Thyroid gland (tissue), 4 donors: ENCODE measurements around the gene MYH10. TPM values are rescaled to one million over a fixed set of nuclear protein-coding genes. Genes with fewer than 3 reads are reported as not detected.

ENCODE experiments used
- DNase-seq, 2 donors: peaks; one replicate each; pipeline ENCODE4 v3.0.0-alpha.2; 2019
- H3K27ac ChIP-seq, 3 donors: fragments of 200-600 bp; sonication (generic); 1 replicate in 2 of 3; 2 replicates in 1 of 3; pipeline ENCODE4 v1.5.1; 2016 to 2019; ENCODE audit warnings: mild to moderate bottlenecking in 1 of 3, moderate library complexity in 1 of 3
- H3K27me3 ChIP-seq: fragments of 200-600 bp; sonication (generic); one replicate; pipeline ENCODE4 v1.5.1; 2019
- H3K36me3 ChIP-seq, 2 donors: fragments of 200-600 bp; sonication (generic); one replicate each; pipeline ENCODE4 v1.5.1; 2016 to 2019
- H3K4me1 ChIP-seq, 2 donors: fragments of 200-600 bp; sonication (generic); one replicate each; pipeline ENCODE4 v1.5.1; 2017 to 2019
- H3K4me3 ChIP-seq, 3 donors: fragments of 200-600 bp; sonication (generic); replicated peaks in 1 of 3; 1 replicate in 2 of 3; 2 replicates in 1 of 3; pipeline ENCODE4 v1.5.1; 2016; ENCODE audit warnings: mild to moderate bottlenecking in 1 of 3
- H3K9me3 ChIP-seq: fragments of 200-600 bp; sonication (generic); one replicate; pipeline ENCODE4 v1.5.1; 2017
- CTCF ChIP-seq, 6 experiments: fragments of 200-600 bp in 3 of 6; fragments of 450-650 bp in 3 of 6; sonication (generic) in 3 of 6; IDR thresholded peaks; one replicate each; pipeline ENCODE4 v1.5.1; 2016 to 2019; ENCODE audit warnings: antibody characterized with exemption in 6 of 6, mild to moderate bottlenecking in 2 of 6, inconsistent platforms in 1 of 6, moderate library complexity in 1 of 6
- POLR2A ChIP-seq, 2 donors: fragments of 450-650 bp; IDR thresholded peaks; one replicate each; pipeline ENCODE4 v1.6.1; 2017; ENCODE audit warnings: antibody characterized with exemption in 2 of 2, mild to moderate bottlenecking in 2 of 2, moderate library complexity in 1 of 2
- WGBS, 2 donors: methylation state at CpG; one replicate each; pipeline ENCODE4 v1.1.5; 2017; 5-methylcytosine and 5-hydroxymethylcytosine counted together
- intact Hi-C: fragments of 100-400 bp; cut with DNase I; formaldehyde crosslinking; loops from one replicate; pipeline ENCODE4 v1.15.1; 2023
- total RNA-seq, 4 donors: library from RNA; depleted of rRNA; stranded (reverse); fragments of >200 nt; gene quantifications; one replicate each; pipeline ENCODE4 v1.2.3, GENCODE V29; 2016

Gene MYH10
- total RNA-seq, 4 donors from 2014 or later = 40.8 to 72.2 (median 44.2) TPM

- H3K36me3 ChIP-seq = no peaks in the 10 kb centered on the region
- H3K4me3 ChIP-seq = no peak overlapping the region
- H3K9me3 ChIP-seq = no peaks in the 10 kb centered on the region
- no peaks in the 10 kb centered on the region for H3K4me1 ChIP-seq
- no peaks in the 10 kb centered on the region for H3K27me3 ChIP-seq
- H3K27ac ChIP-seq = no peak overlapping the region
- DNase-seq = no peak
- TF ChIP-seq POLR2A (IDR thresholded peaks at IDR 0.05) = no peak
- TF ChIP-seq CTCF (IDR thresholded peaks at IDR 0.05) = no peak
- 75 to 79% methylated on average over 8 of the region's 8 CpGs for WGBS, 2 donors
- intact Hi-C loops = no loop called here
Observed at GRCh38 chr17:8588877-8589554, 41.5 kb downstream of the MYH10 start.

GRCh38 chr17:8586766-8587165, 43.8 kb downstream of the MYH10 start:
- intact Hi-C loops = no loop called here
- Histone ChIP-seq H3K27me3 (no peaks in the 10 kb centered on the region), H3K4me3 (no peak overlapping the region), H3K27ac (no peak overlapping the region), H3K9me3 (no peaks in the 10 kb centered on the region), H3K4me1 (no peaks in the 10 kb centered on the region), H3K36me3 (no peaks in the 10 kb centered on the region)
- TF ChIP-seq CTCF (IDR thresholded peaks at IDR 0.05) (no peak), POLR2A (IDR thresholded peaks at IDR 0.05) (no peak)
- WGBS, 2 donors = 76 to 82% methylated on average over 4 of the region's 4 CpGs
- DNase-seq = no peak

- no peaks in the 10 kb centered on the region for H3K36me3 ChIP-seq
- no peak overlapping the region for H3K4me3 ChIP-seq
- no peaks in the 10 kb centered on the region for H3K4me1 ChIP-seq
- 93 to 100% methylated on average over 1 of the region's 1 CpG for WGBS, 2 donors
- no peaks in the 10 kb centered on the region for H3K9me3 ChIP-seq
- no peak for DNase-seq
- intact Hi-C loops = no loop called here
- TF ChIP-seq POLR2A (IDR thresholded peaks at IDR 0.05) (no peak), CTCF (IDR thresholded peaks at IDR 0.05) (no peak)
- H3K27ac ChIP-seq = no peak overlapping the region
- no peaks in the 10 kb centered on the region for H3K27me3 ChIP-seq
Observed at GRCh38 chr17:8585911-8586310, 44.6 kb downstream of the MYH10 start.

- no peaks in the 10 kb centered on the region for H3K36me3 ChIP-seq
- TF ChIP-seq CTCF (IDR thresholded peaks at IDR 0.05) (no peak), POLR2A (IDR thresholded peaks at IDR 0.05) (no peak)
- no peaks in the 10 kb centered on the region for H3K4me1 ChIP-seq
- no peak overlapping the region for H3K4me3 ChIP-seq
- no peaks in the 10 kb centered on the region for H3K9me3 ChIP-seq
- H3K27ac ChIP-seq = no peak overlapping the region
- 86 to 96% methylated on average over 2 of the region's 2 CpGs for WGBS, 2 donors
- no peak for DNase-seq
- no peaks in the 10 kb centered on the region for H3K27me3 ChIP-seq
- intact Hi-C loops = no loop called here
Observed at GRCh38 chr17:8583954-8584353, 46.6 kb downstream of the MYH10 start.

- Histone ChIP-seq H3K4me1 (no peaks in the 10 kb centered on the region), H3K36me3 (no peaks in the 10 kb centered on the region), H3K27ac (no peak overlapping the region), H3K4me3 (no peak overlapping the region), H3K9me3 (no peaks in the 10 kb centered on the region), H3K27me3 (no peaks in the 10 kb centered on the region)
- no peak for DNase-seq
- intact Hi-C loops = no loop called here
- WGBS, 2 donors = 86 to 88% methylated on average over 5 of the region's 5 CpGs
- no peak for TF ChIP-seq CTCF (IDR thresholded peaks at IDR 0.05)
- no peak for TF ChIP-seq POLR2A (IDR thresholded peaks at IDR 0.05)
Observed at GRCh38 chr17:8580952-8581658, 49.4 kb downstream of the MYH10 start.
